HS-5 (cell line): ENCODE results near the gene ZNF619.
A peak's percentile ranks its signal among the peaks of the same experiment; 100 is the strongest.
"Not testable (repeated sequence)": the region's sequence is repeated elsewhere in the genome, so short reads cannot be mapped to it uniquely, and the experiment has no call there.

Source experiments
- DNase-seq: peaks from one replicate; pipeline ENCODE4 v3.0.0-alpha.2; 2012; ENCODE audit warnings: low read depth

Gene ZNF619

GRCh38 chr3:40476478-40477470 is at the start of gene ZNF619:
TSS of gene ZNF619 (plus strand) at chr3:40477122. CDS start at chr3:40477980, 858 bp downstream.
- peak; percentile 41 for DNase-seq

GRCh38 chr3:40432793-40433192 is 44.1 kb upstream of the ZNF619 start:
- DNase-seq, result no peak

GRCh38 chr3:40437889-40438288 is 39.0 kb upstream of the ZNF619 start:
- no peak for DNase-seq

- no peak for DNase-seq
Observed at GRCh38 chr3:40445062-40445461, 31.9 kb upstream of the ZNF619 start.

- DNase-seq, result no peak
Observed at GRCh38 chr3:40445880-40446279, 31.0 kb upstream of the ZNF619 start.

GRCh38 chr3:40450438-40450837 is 26.5 kb upstream of the ZNF619 start:
- DNase-seq, result no peak

- DNase-seq, result no peak
Observed at GRCh38 chr3:40451551-40451950, 25.4 kb upstream of the ZNF619 start.

GRCh38 chr3:40452057-40452456 is 24.9 kb upstream of the ZNF619 start:
- DNase-seq, result no peak

GRCh38 chr3:40452562-40452875 is 24.4 kb upstream of the ZNF619 start:
- DNase-seq, result no peak

- DNase-seq, result peak; percentile 94
Observed at GRCh38 chr3:40452876-40453730, 23.8 kb upstream of the ZNF619 start.

- no peak for DNase-seq
Observed at GRCh38 chr3:40453933-40454332, 23.0 kb upstream of the ZNF619 start.

- DNase-seq, result no peak
Observed at GRCh38 chr3:40455328-40455727, 21.6 kb upstream of the ZNF619 start.

- no peak for DNase-seq
Observed at GRCh38 chr3:40456279-40456939, 20.5 kb upstream of the ZNF619 start.

GRCh38 chr3:40456940-40457823 is 19.7 kb upstream of the ZNF619 start, which contains the start of gene RPL14:
TSS of gene RPL14 (plus strand) at chr3:40457339. CDS start at chr3:40457472, 133 bp downstream.
- DNase-seq, result peak; percentile 74

- DNase-seq, result no peak
Observed at GRCh38 chr3:40458473-40458872, 18.4 kb upstream of the ZNF619 start.

GRCh38 chr3:40460481-40460880 is 16.4 kb upstream of the ZNF619 start:
- not testable (repeated sequence) for DNase-seq

- no peak for DNase-seq
Observed at GRCh38 chr3:40461161-40461560, 15.8 kb upstream of the ZNF619 start.

GRCh38 chr3:40462838-40463237 is 14.1 kb upstream of the ZNF619 start:
- DNase-seq, result not testable (repeated sequence)

- no peak for DNase-seq
Observed at GRCh38 chr3:40463579-40463978, 13.3 kb upstream of the ZNF619 start.

- no peak for DNase-seq
Observed at GRCh38 chr3:40464339-40465110, 12.4 kb upstream of the ZNF619 start.

GRCh38 chr3:40465111-40465407 is 11.9 kb upstream of the ZNF619 start:
- DNase-seq, result no peak
